BJ (cell line): ENCODE results near the gene ZNF568. TPM values are rescaled to one million over a fixed set of nuclear protein-coding genes. Genes with fewer than 3 reads are reported as not detected.

Source experiments
- CTCF ChIA-PET: fragments of 350-600 bp; formaldehyde crosslinking; extraction: SDS; loops from one replicate; lab custom pipeline; 2021; ENCODE audit warnings: antibody characterized with exemption, inconsistent platforms; lab: Yijun Ruan, JAX
- POLR2A ChIA-PET: fragments of 300-600 bp; sonication (Branson Sonifier 250); formaldehyde crosslinking; extraction: SDS; loops from one replicate; lab custom pipeline; 2021; ENCODE audit warnings: antibody characterized with exemption; lab: Charles Lee
- DNase-seq: peaks from one replicate; pipeline ENCODE4 v3.0.0-alpha.2; 2011; ENCODE audit warnings: low read depth
- H3K27me3 ChIP-seq: 2 replicates; pipeline ENCODE4 v1.6.0; 2011; ENCODE audit warnings: low read length; ENCODE audit not compliant: control insufficient read depth, insufficient read depth
- H3K36me3 ChIP-seq: 2 replicates; pipeline ENCODE4 v1.5.1; 2011; ENCODE audit warnings: low read length; ENCODE audit not compliant: control insufficient read depth, insufficient read depth
- H3K4me3 ChIP-seq: 2 replicates; pipeline ENCODE4 v1.5.1; 2011; ENCODE audit warnings: low read depth, mild to moderate bottlenecking, control low read depth, low read length
- CTCF ChIP-seq: IDR thresholded peaks from 2 replicates; pipeline ENCODE4 v1.5.1; 2011; ENCODE audit warnings: low read depth, mild to moderate bottlenecking, control low read depth, inconsistent platforms, low read length, moderate library complexity; ENCODE audit not compliant: insufficient read depth
- polyA plus RNA-seq: library from polyadenylated mRNA; depleted of rRNA; stranded (reverse); fragments of >200 nt; gene quantifications from 2 replicates; pipeline ENCODE4 v1.2.3, GENCODE V29; 2011; rRNA removed

The ZNF568 gene
- polyA plus RNA-seq, 1 experiment = 5.4 TPM

GRCh38 chr19:37014456-37014855, 98.3 kb downstream of the ZNF568 start:
- Histone ChIP-seq H3K4me3 (no peak overlapping the region), H3K36me3 (no peaks in the 10 kb centered on the region), H3K27me3 (no peaks in the 10 kb centered on the region)
- no peak for DNase-seq
- ChIA-PET POLR2A (no interaction called here), CTCF (no interaction called here)
- TF ChIP-seq CTCF = no peak

- TF ChIP-seq CTCF = no peak
- no peak overlapping the region for H3K4me3 ChIP-seq
- no peak for DNase-seq
- CTCF ChIA-PET = no interaction called here
- no peaks in the 10 kb centered on the region for H3K36me3 ChIP-seq
- H3K27me3 ChIP-seq = no peaks in the 10 kb centered on the region
- POLR2A ChIA-PET = no interaction called here
Measured at GRCh38 chr19:37045140-37045539, 129.0 kb downstream of the ZNF568 start.

Other genes with a start within 250 kb of the ZNF568 start
- 1.9 and 4.1 TPM in 2 replicates for gene ZNF461, start 249.5 kb upstream of the ZNF568 start, polyA plus RNA-seq
- 2.6 and 5.7 TPM in 2 replicates for gene ZNF567, start 228.7 kb upstream of the ZNF568 start, polyA plus RNA-seq
- 0.56 and 1.1 TPM in 2 replicates for gene ZNF850, start 143.5 kb upstream of the ZNF568 start, polyA plus RNA-seq
- 0.90 and 2.0 TPM in 2 replicates for gene ZNF790, start 77.9 kb upstream of the ZNF568 start, polyA plus RNA-seq
- gene ZNF345, start 65.5 kb upstream of the ZNF568 start, polyA plus RNA-seq = 1.3 TPM in 2 replicates
- gene ZNF829, start within 50 bp of the ZNF568 start, polyA plus RNA-seq = 1.2 and 1.5 TPM in 2 replicates
- gene ZNF420, start 162.1 kb downstream of the ZNF568 start, polyA plus RNA-seq = 2.7 and 3.1 TPM in 2 replicates